K562 (cell line): ENCODE measurements around the gene VASH1. TPM values are rescaled to one million over a fixed set of nuclear protein-coding genes. Genes with fewer than 3 reads are reported as not detected.
A peak's percentile ranks its signal among the peaks of the same experiment; 100 is the strongest.

Experiments
- DEAF1 ChIP-seq: fragments of 450-650 bp; formaldehyde crosslinking; IDR thresholded peaks from 2 replicates; pipeline ENCODE4 v1.4.0; 2020; ENCODE audit warnings: mild to moderate bottlenecking, moderate library complexity
- FOSL1 ChIP-seq: fragments of 200-800 bp; sonication (Bioruptor generic); conservative IDR thresholded peaks from 2 replicates; pipeline ENCODE4 v1.6.1; 2016; ENCODE audit warnings: missing genetic modification characterization, missing compliant biosample characterization
- FOXK1 ChIP-seq: sonication (generic); formaldehyde crosslinking; IDR thresholded peaks from 2 replicates; pipeline ENCODE4 v1.8.0; 2022; ENCODE audit warnings: missing genetic modification reagents, mild to moderate bottlenecking, borderline replicate concordance
- HDAC2 ChIP-seq: fragments of 450-650 bp; IDR thresholded peaks from 2 replicates; pipeline ENCODE4 v1.6.1; 2016; ENCODE audit warnings: mild to moderate bottlenecking
- HES1 ChIP-seq: fragments of 450-650 bp; IDR thresholded peaks from 2 replicates; pipeline ENCODE4 v1.6.1; 2016; ENCODE audit warnings: low read depth, mild to moderate bottlenecking, moderate library complexity
- KLF16 ChIP-seq: IDR thresholded peaks from 2 replicates; pipeline ENCODE4 v1.6.1; 2016; ENCODE audit warnings: antibody characterized with exemption
- MTA2 ChIP-seq: fragments of 450-650 bp; IDR thresholded peaks from 2 replicates; pipeline ENCODE4 v1.6.1; 2016; ENCODE audit warnings: low read depth
- MYNN ChIP-seq, 2 experiments: sonication (generic); formaldehyde crosslinking in 1 of 2; IDR thresholded peaks; 2 replicates each; pipeline versions ENCODE4 v1.5.0 to v1.6.1; 2016 to 2020; ENCODE audit warnings: antibody characterized with exemption in 1 of 2, missing genetic modification reagents in 1 of 2
- NCOR1 ChIP-seq: fragments of 450-650 bp; IDR thresholded peaks from 2 replicates; pipeline ENCODE4 v1.6.1; 2016; ENCODE audit warnings: mild to moderate bottlenecking, moderate library complexity
- NFATC3 ChIP-seq: fragments of 450-650 bp; IDR thresholded peaks from 2 replicates; pipeline ENCODE4 v1.6.1; 2017; ENCODE audit warnings: mild to moderate bottlenecking
- NFE2L1 ChIP-seq: fragments of 450-650 bp; IDR thresholded peaks from 2 replicates; pipeline ENCODE4 v1.6.1; 2016; ENCODE audit warnings: missing genetic modification characterization, low read depth, mild to moderate bottlenecking, missing compliant biosample characterization, moderate library complexity, borderline replicate concordance
- NFXL1 ChIP-seq: fragments of 450-650 bp; formaldehyde crosslinking; IDR thresholded peaks from 2 replicates; pipeline ENCODE4 v1.4.0; 2021; ENCODE audit warnings: mild to moderate bottlenecking
- PHF20 ChIP-seq: fragments of 450-650 bp; IDR thresholded peaks from 2 replicates; pipeline ENCODE4 v1.6.1; 2018; ENCODE audit not compliant: partially characterized antibody
- POLR2A ChIP-seq: fragments of 450-650 bp; conservative IDR thresholded peaks from 2 replicates; pipeline ENCODE4 v1.6.1; 2016
- RCOR1 ChIP-seq, 2 experiments: IDR thresholded peaks; 2 replicates each; pipeline ENCODE4 v1.6.1; 2012; ENCODE audit warnings: low read depth in 2 of 2, low read length in 2 of 2, borderline replicate concordance in 1 of 2, improper control_type of control experiment in 1 of 2
- SMARCA4 ChIP-seq: fragments of 450-650 bp; IDR thresholded peaks from 2 replicates; pipeline ENCODE4 v1.6.1; 2016
- STAT5A ChIP-seq: IDR thresholded peaks from 2 replicates; pipeline ENCODE4 v1.6.1; 2012; ENCODE audit warnings: low read length, inconsistent platforms, borderline replicate concordance
- ZFX ChIP-seq: sonication (generic); formaldehyde crosslinking; IDR thresholded peaks from 2 replicates; pipeline ENCODE4 v1.8.0; 2022; ENCODE audit warnings: mild to moderate bottlenecking, missing genetic modification reagents, moderate library complexity
- ZNF143 ChIP-seq: sonication (generic); formaldehyde crosslinking; IDR thresholded peaks from 2 replicates; pipeline ENCODE4 v1.9.0; 2022; ENCODE audit warnings: mild to moderate bottlenecking, missing genetic modification reagents
- ZNF512 ChIP-seq: IDR thresholded peaks from 2 replicates; pipeline ENCODE4 v1.6.1; 2016; ENCODE audit warnings: missing genetic modification characterization, missing compliant biosample characterization
- ZNF584 ChIP-seq: fragments of 200-800 bp; sonication (Bioruptor generic); IDR thresholded peaks from 2 replicates; pipeline ENCODE4 v1.6.1; 2016; ENCODE audit warnings: low read depth, mild to moderate bottlenecking, missing genetic modification characterization, missing compliant biosample characterization
- ZNF699 ChIP-seq: fragments of 250-450 bp; sonication (Bioruptor Pico); IDR thresholded peaks from 2 replicates; pipeline ENCODE4 v1.8.0; 2021; ENCODE audit warnings: mild to moderate bottlenecking, moderate library complexity; ENCODE audit not compliant: insufficient replicate concordance
- polyA plus RNA-seq, 8 experiments: library from polyadenylated mRNA; depleted of rRNA in 4 of 8; stranded (reverse) in 5 of 8; unstranded in 3 of 8; fragments of >200 nt; fragmentation: Nextera tagmentation in 2 of 8; fragmentation: Illumina TruSeq in 1 of 8; extraction: Ambion mirVana in 2 of 8; extraction: Trizol in 1 of 8; gene quantifications; 2 replicates each; pipeline versions ENCODE4 v1.2.1 to v1.2.3, GENCODE V29; 2011 to 2014; ENCODE audit warnings: inconsistent platforms in 1 of 8, missing spikeins in 1 of 8
- total RNA-seq, 7 experiments: library from RNA; depleted of rRNA in 6 of 7; stranded (reverse); fragments of >200 nt in 6 of 7; fragmentation: Illumina TruSeq in 2 of 7; extraction: Trizol in 2 of 7; gene quantifications; 2 replicates each; pipeline versions ENCODE4 v1.2.1 to v1.2.3, GENCODE V29; 2011 to 2021; ENCODE audit warnings: low replicate concordance in 1 of 7

Gene VASH1
- total and polyA plus RNA-seq, 9 of the 15 experiments (the other 6 are each of a cell fraction or from before 2014, with no cell fraction given), result 0.01 to 0.43 (median 0.13) TPM; not detected in 1

- TF ChIP-seq ZNF584 (CRISPR knock-in tag), result 0 out of 2 replicates have a peak, but pooled peaks have one; percentile 50
- peak; percentile 27; the same call in 1 of the 2 replicates for TF ChIP-seq ZFX (CRISPR knock-in tag)
- no peak for TF ChIP-seq PHF20
- peak; percentile 67 for TF ChIP-seq MTA2
- no peak for TF ChIP-seq NFE2L1 (tag)
- TF ChIP-seq NFATC3, result peak; percentile 64; the same call in 1 of the 2 replicates
- no peak for TF ChIP-seq NFXL1
- TF ChIP-seq FOXK1 (CRISPR knock-in tag), result no peak
- peak; percentile 68 for TF ChIP-seq FOSL1 (tag)
- TF ChIP-seq RCOR1 (IDR thresholded peaks at IDR 0.05; ENCODE audit: borderline replicate concordance in 1 of 2, low read depth in 2 of 2, low read length in 2 of 2), result 0 out of 4 replicates have a peak, but pooled peaks of 1 of the 2 experiments have one; percentile 47
- no peak for TF ChIP-seq DEAF1 (CRISPR knock-in tag)
- TF ChIP-seq MYNN (IDR thresholded peaks at IDR 0.05), result no peak
- no peak for TF ChIP-seq MYNN (CRISPR knock-in tag; IDR thresholded peaks at IDR 0.05)
- no peak for TF ChIP-seq ZNF699 (CRISPR knock-in tag)
- TF ChIP-seq ZNF143 (CRISPR knock-in tag), result no peak
- TF ChIP-seq HDAC2, result no peak
- TF ChIP-seq HES1, result no peak
- 0 out of 2 replicates have a peak, but pooled peaks have one; percentile 23 for TF ChIP-seq STAT5A
- TF ChIP-seq NCOR1, result peak; percentile 67
- peak; percentile 50; the same call in 1 of the 2 replicates for TF ChIP-seq KLF16
- TF ChIP-seq POLR2A, result no peak
- TF ChIP-seq ZNF512 (tag), result no peak
- TF ChIP-seq SMARCA4, result peak; percentile 46; the same call in 1 of the 2 replicates
Measured at GRCh38 chr14:76715101-76715500, 46.2 kb upstream of the VASH1 start (continued).
